ENCODE measurements around the gene SUB1.

DNA sequence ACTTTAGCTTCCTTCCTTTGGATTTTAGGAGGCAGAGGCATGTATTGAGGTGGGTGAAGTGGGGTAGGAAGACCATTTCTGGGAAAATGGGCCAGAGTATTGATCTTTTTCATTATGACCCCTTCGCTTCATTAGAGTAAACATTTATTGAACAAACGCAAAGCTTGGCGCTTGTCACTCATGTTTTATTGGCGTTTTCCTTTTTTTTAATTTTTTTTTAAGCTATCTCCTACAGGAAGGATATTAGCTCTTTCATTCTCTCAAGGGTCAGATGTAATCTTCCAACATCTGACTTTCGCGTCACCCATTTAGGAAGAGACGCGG, 273 bp upstream of the SUB1 start:
- TF ChIP-seq POLR2A (IDR thresholded peaks at IDR 0.05; ENCODE audit: low read depth, low read length) (no peak), TAF1 (IDR thresholded peaks at IDR 0.05; ENCODE audit: borderline replicate concordance, low read depth, low read length) (no peak), POLR2AphosphoS5 (IDR thresholded peaks at IDR 0.05; ENCODE audit: low read depth, low read length) (no peak)
